CD4-positive, alpha-beta T cell treated with Interferon alpha-2 for 1 hour (primary cell): Measurements from ENCODE around the gene BICD2.
A peak's percentile ranks its signal among the peaks of the same experiment; 100 is the strongest.

Experiments used
- DNase-seq, 2 donors: peaks; one replicate each; pipeline ENCODE4 v3.0.0-alpha.2; 2020 to 2022

Gene BICD2

GRCh38 chr9:92746567-92747458 lies 17.8 kb downstream of the BICD2 start:
- DNase-seq: no peak

- DNase-seq: no peak
These were observed 18.8 kb downstream of the BICD2 start for GRCh38 chr9:92745881-92746280.

GRCh38 chr9:92745331-92745730 lies 19.3 kb downstream of the BICD2 start:
- no peak for DNase-seq

- DNase-seq: no peak
These were observed 23.7 kb downstream of the BICD2 start for GRCh38 chr9:92740969-92741368.

- DNase-seq: no peak
These were observed 24.1 kb downstream of the BICD2 start for GRCh38 chr9:92740446-92740961.

- DNase-seq: no peak
These were observed 24.6 kb downstream of the BICD2 start for GRCh38 chr9:92740009-92740408.

- DNase-seq: no peak
These were observed 25.2 kb downstream of the BICD2 start for GRCh38 chr9:92739346-92739970.

GRCh38 chr9:92738661-92739081 lies 26.0 kb downstream of the BICD2 start:
- no peak for DNase-seq

GRCh38 chr9:92737611-92738299 lies 26.9 kb downstream of the BICD2 start:
- DNase-seq: no peak

- no peak for DNase-seq
These were observed 27.4 kb downstream of the BICD2 start for GRCh38 chr9:92737216-92737606.

GRCh38 chr9:92736563-92737215 lies 27.9 kb downstream of the BICD2 start:
- no peak for DNase-seq

GRCh38 chr9:92735636-92736562 lies 28.7 kb downstream of the BICD2 start:
- DNase-seq: no peak

GRCh38 chr9:92734931-92735635 lies 29.6 kb downstream of the BICD2 start:
- no peak for DNase-seq

- DNase-seq: no peak
These were observed 33.7 kb downstream of the BICD2 start for GRCh38 chr9:92730897-92731296.

- DNase-seq: no peak
These were observed 34.9 kb downstream of the BICD2 start for GRCh38 chr9:92729735-92730155.

- peak in 1 of 2 donors; percentile 30 for DNase-seq
These were observed 35.5 kb downstream of the BICD2 start for GRCh38 chr9:92728831-92729734.

- DNase-seq: no peak
These were observed 36.6 kb downstream of the BICD2 start for GRCh38 chr9:92727716-92728700.

GRCh38 chr9:92726971-92727715 lies 37.5 kb downstream of the BICD2 start:
- no peak for DNase-seq
